HepG2 (cell line): ENCODE data around the gene TMEM106B. TPM values are rescaled to one million over a fixed set of nuclear protein-coding genes. Genes with fewer than 3 reads are reported as not detected.

ENCODE experiments used
- ATF1 ChIP-seq: IDR thresholded peaks from 2 replicates; pipeline ENCODE4 v1.6.1; 2016; ENCODE audit warnings: mild to moderate bottlenecking, control low read depth
- ATF2 ChIP-seq: sonication (generic); formaldehyde crosslinking; IDR thresholded peaks from 2 replicates; pipeline ENCODE4 v1.4.0; 2020; ENCODE audit warnings: missing genetic modification reagents
- ATRX ChIP-seq: sonication (generic); formaldehyde crosslinking; IDR thresholded peaks from 2 replicates; pipeline ENCODE4 v1.4.0; 2020; ENCODE audit warnings: missing genetic modification reagents, borderline replicate concordance
- BHLHE40 ChIP-seq: IDR thresholded peaks from 2 replicates; pipeline ENCODE4 v1.6.1; 2011; ENCODE audit warnings: low read length, improper control_type of control experiment
- ETV6 ChIP-seq: sonication (generic); formaldehyde crosslinking; conservative IDR thresholded peaks from 2 replicates; pipeline ENCODE4 v1.4.0; 2020; ENCODE audit warnings: missing genetic modification reagents
- FIP1L1 ChIP-seq: fragments of 200-400 bp; formaldehyde crosslinking; IDR thresholded peaks from 2 replicates; pipeline ENCODE4 v1.6.1; 2018; ENCODE audit warnings: low read depth, mild to moderate bottlenecking, low read length, moderate library complexity, borderline replicate concordance; ENCODE audit not compliant: insufficient read depth
- FOXK1 ChIP-seq: sonication (generic); formaldehyde crosslinking; IDR thresholded peaks from 2 replicates; pipeline ENCODE4 v1.4.0; 2020; ENCODE audit warnings: low read depth, missing genetic modification reagents, borderline replicate concordance
- FOXK2 ChIP-seq: fragments of 450-650 bp; IDR thresholded peaks from 2 replicates; pipeline ENCODE4 v1.6.1; 2016
- KLF6 ChIP-seq: IDR thresholded peaks from 2 replicates; pipeline ENCODE4 v1.8.0; 2016; ENCODE audit warnings: missing biosample characterization, missing genetic modification reagents
- MXD4 ChIP-seq: IDR thresholded peaks from 2 replicates; pipeline ENCODE4 v1.6.1; 2016; ENCODE audit warnings: mild to moderate bottlenecking, missing biosample characterization, missing genetic modification reagents
- MYNN ChIP-seq: sonication (generic); formaldehyde crosslinking; IDR thresholded peaks from 2 replicates; pipeline ENCODE4 v1.4.0; 2020; ENCODE audit warnings: mild to moderate bottlenecking, low read depth, missing genetic modification reagents
- NFE2 ChIP-seq: sonication (generic); formaldehyde crosslinking; IDR thresholded peaks from 2 replicates; pipeline ENCODE4 v1.4.0; 2020; ENCODE audit warnings: missing genetic modification reagents
- NRL ChIP-seq: sonication (generic); formaldehyde crosslinking; IDR thresholded peaks from 2 replicates; pipeline ENCODE4 v1.5.0; 2020; ENCODE audit warnings: missing genetic modification reagents, mild to moderate bottlenecking, moderate library complexity, borderline replicate concordance
- PHF21A ChIP-seq: sonication (generic); formaldehyde crosslinking; IDR thresholded peaks from 2 replicates; pipeline ENCODE4 v1.5.0; 2020; ENCODE audit warnings: mild to moderate bottlenecking, missing genetic modification reagents
- PLSCR1 ChIP-seq: sonication (generic); formaldehyde crosslinking; IDR thresholded peaks from 2 replicates; pipeline ENCODE4 v1.5.0; 2020; ENCODE audit warnings: missing genetic modification reagents, mild to moderate bottlenecking, borderline replicate concordance
- POLR2A ChIP-seq, 2 experiments: IDR thresholded peaks; 2 replicates each; pipeline ENCODE4 v1.6.1; 2011; ENCODE audit warnings: low read depth in 2 of 2, low read length in 2 of 2, mild to moderate bottlenecking in 1 of 2, moderate library complexity in 1 of 2; ENCODE audit not compliant: insufficient read depth in 1 of 2
- POLR2G ChIP-seq: fragments of 200-400 bp; formaldehyde crosslinking; IDR thresholded peaks from 2 replicates; pipeline ENCODE4 v1.6.1; 2018; ENCODE audit warnings: mild to moderate bottlenecking, low read depth, low read length, moderate library complexity
- TAF15 ChIP-seq: fragments of 200-400 bp; formaldehyde crosslinking; IDR thresholded peaks from one replicate; pipeline ENCODE4 v1.6.1; 2018; ENCODE audit warnings: mild to moderate bottlenecking, low read depth, low read length; ENCODE audit not compliant: poor library complexity, severe bottlenecking
- THYN1 ChIP-seq: sonication (generic); formaldehyde crosslinking; IDR thresholded peaks from 2 replicates; pipeline ENCODE4 v1.8.1; 2023; ENCODE audit warnings: low read depth, mild to moderate bottlenecking, moderate library complexity, missing genetic modification reagents, borderline replicate concordance
- TP53 ChIP-seq: sonication (generic); formaldehyde crosslinking; conservative IDR thresholded peaks from 2 replicates; pipeline ENCODE4 v1.4.0; 2020; ENCODE audit warnings: missing genetic modification reagents
- YY1 ChIP-seq: IDR thresholded peaks from 2 replicates; pipeline ENCODE4 v1.6.1; 2011; ENCODE audit warnings: low read length, low read depth, moderate library complexity, mild to moderate bottlenecking; ENCODE audit not compliant: insufficient read depth, insufficient replicate concordance
- ZBTB4 ChIP-seq: sonication (generic); formaldehyde crosslinking; IDR thresholded peaks from 2 replicates; pipeline ENCODE4 v1.4.0; 2020; ENCODE audit warnings: missing genetic modification reagents, mild to moderate bottlenecking, borderline replicate concordance
- ZNF746 ChIP-seq: sonication (generic); formaldehyde crosslinking; IDR thresholded peaks from 2 replicates; pipeline ENCODE4 v1.8.0; 2022; ENCODE audit warnings: mild to moderate bottlenecking, missing genetic modification reagents
- ZNF775 ChIP-seq: sonication (generic); formaldehyde crosslinking; IDR thresholded peaks from 2 replicates; pipeline ENCODE4 v1.4.0; 2020; ENCODE audit warnings: missing genetic modification reagents, mild to moderate bottlenecking, moderate library complexity, borderline replicate concordance
- polyA plus RNA-seq, 8 experiments: library from polyadenylated mRNA; depleted of rRNA in 3 of 8; stranded (reverse) in 7 of 8; unstranded in 1 of 8; fragments of >200 nt; fragmentation: Illumina TruSeq in 4 of 8; extraction: Trizol in 4 of 8; gene quantifications; 2 replicates each; pipeline versions ENCODE4 v1.2.1 to v1.2.3, GENCODE V29; 2011 to 2016; ENCODE audit warnings: low read depth in 4 of 8, missing spikeins in 1 of 8, mixed read lengths in 1 of 8; ENCODE audit not compliant: insufficient read depth in 1 of 8
- total RNA-seq, 5 experiments: library from RNA; depleted of rRNA; stranded (reverse); fragments of >200 nt; fragmentation: Illumina TruSeq; extraction: Trizol; gene quantifications; 2 replicates each; pipeline ENCODE4 v1.2.3, GENCODE V29; 2016; ENCODE audit warnings: low read depth in 1 of 5
- TF ChIP-seq, protein P1 (sequence below): sonication (generic); formaldehyde crosslinking; IDR thresholded peaks from 2 replicates; pipeline ENCODE4 v1.4.0; 2020; ENCODE audit warnings: missing genetic modification reagents

Gene TMEM106B
- total and polyA plus RNA-seq, 2 of the 13 experiments (the other 11 are each of a cell fraction or from before 2014, with no cell fraction given), result 16.8 to 25.1 TPM

DNA sequence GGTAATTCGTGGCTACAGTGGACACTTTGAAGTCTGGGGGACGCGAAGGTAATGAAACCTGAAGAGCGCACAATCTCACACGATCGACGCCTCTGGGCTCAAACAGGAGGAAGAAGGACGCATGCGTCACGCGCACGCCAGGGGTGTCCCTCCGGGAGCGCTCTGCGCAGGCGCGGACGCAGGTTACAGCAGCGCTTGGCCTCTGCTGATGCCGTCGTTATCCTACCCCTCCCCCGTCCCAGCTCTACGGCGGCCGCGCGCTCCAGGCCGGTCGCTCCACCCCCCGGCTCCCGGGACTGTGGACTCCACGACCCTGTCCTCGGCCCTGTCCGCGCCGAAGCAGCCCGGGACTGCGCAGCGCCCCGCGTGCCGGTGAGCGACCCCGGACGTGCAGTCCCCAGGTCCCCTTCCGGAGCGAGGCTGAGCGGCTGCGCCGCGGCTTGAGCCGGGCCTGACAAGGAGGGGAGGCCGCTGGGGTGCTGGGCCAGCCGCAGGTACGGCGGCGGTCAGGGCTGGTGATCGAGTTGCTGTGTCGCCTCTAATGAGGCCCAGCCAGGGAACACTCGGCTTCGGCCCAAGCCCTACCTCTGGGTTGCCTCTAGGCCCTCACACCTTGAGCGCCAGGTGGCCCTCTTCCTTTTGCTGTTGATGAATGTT, at the start of gene TMEM106B (continued):
- peak; percentile 56; the same call in 1 of the 2 replicates for TF ChIP-seq FOXK1 (CRISPR knock-in tag)
- peak; percentile 38; the same call in 1 of the 2 replicates for TF ChIP-seq FOXK2
- TF ChIP-seq ZNF775, result peak; percentile 95
- TF ChIP-seq NFE2 (CRISPR knock-in tag), result no peak
- peak; percentile 91 for TF ChIP-seq MXD4
- peak; percentile 79 for TF ChIP-seq ZNF746 (CRISPR knock-in tag)
- TF ChIP-seq PHF21A (CRISPR knock-in tag), result peak; percentile 95
- peak; percentile 88 for TF ChIP-seq ETV6 (CRISPR knock-in tag)
- peak; percentile 37; the same call in 1 of the 2 replicates for TF ChIP-seq BHLHE40
- TF ChIP-seq ATF1 (CRISPR knock-in tag), result peak; percentile 63
- TF ChIP-seq YY1, result peak; percentile 66
- TF ChIP-seq TAF15, result no peak
- peak; percentile 84 to 87 for TF ChIP-seq POLR2A (IDR thresholded peaks at IDR 0.05; ENCODE audit: insufficient read depth in 1 of 2, low read depth in 2 of 2, low read length in 2 of 2)
- peak; percentile 57; the same call in 1 of the 2 replicates for TF ChIP-seq MYNN (CRISPR knock-in tag)
- TF ChIP-seq TP53, result peak; percentile 88; the same call in 1 of the 2 replicates
- TF ChIP-seq KLF6, result peak; percentile 98
- TF ChIP-seq, protein P1, sequence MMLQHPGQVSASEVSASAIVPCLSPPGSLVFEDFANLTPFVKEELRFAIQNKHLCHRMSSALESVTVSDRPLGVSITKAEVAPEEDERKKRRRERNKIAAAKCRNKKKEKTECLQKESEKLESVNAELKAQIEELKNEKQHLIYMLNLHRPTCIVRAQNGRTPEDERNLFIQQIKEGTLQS (CRISPR knock-in tag), result no peak
- TF ChIP-seq ZBTB4 (CRISPR knock-in tag), result peak; percentile 95
- TF ChIP-seq NRL (CRISPR knock-in tag), result peak; percentile 96
- peak; percentile 94 for TF ChIP-seq POLR2G
- peak; percentile 89; the same call in 1 of the 2 replicates for TF ChIP-seq THYN1
- no peak for TF ChIP-seq ATRX (CRISPR knock-in tag)
- peak; percentile 52; the same call in 1 of the 2 replicates for TF ChIP-seq FIP1L1
- TF ChIP-seq ATF2, result peak; percentile 87
- TF ChIP-seq PLSCR1 (CRISPR knock-in tag), result peak; percentile 88; the same call in 1 of the 2 replicates
